Measurements from ENCODE around the gene DCN.

Gene DCN

GRCh38 chr12:91185421-91185820 lies 2.8 kb upstream of the DCN start:
- DNase-seq (ENCODE audit: low spot score): no peak

GRCh38 chr12:91183551-91183950 lies 934 bp upstream of the DCN start:
- no peak for DNase-seq (ENCODE audit: low spot score)

- no peak for DNase-seq (ENCODE audit: low spot score)
Observed at GRCh38 chr12:91180582-91181395, 1.8 kb downstream of the DCN start.

DNA sequence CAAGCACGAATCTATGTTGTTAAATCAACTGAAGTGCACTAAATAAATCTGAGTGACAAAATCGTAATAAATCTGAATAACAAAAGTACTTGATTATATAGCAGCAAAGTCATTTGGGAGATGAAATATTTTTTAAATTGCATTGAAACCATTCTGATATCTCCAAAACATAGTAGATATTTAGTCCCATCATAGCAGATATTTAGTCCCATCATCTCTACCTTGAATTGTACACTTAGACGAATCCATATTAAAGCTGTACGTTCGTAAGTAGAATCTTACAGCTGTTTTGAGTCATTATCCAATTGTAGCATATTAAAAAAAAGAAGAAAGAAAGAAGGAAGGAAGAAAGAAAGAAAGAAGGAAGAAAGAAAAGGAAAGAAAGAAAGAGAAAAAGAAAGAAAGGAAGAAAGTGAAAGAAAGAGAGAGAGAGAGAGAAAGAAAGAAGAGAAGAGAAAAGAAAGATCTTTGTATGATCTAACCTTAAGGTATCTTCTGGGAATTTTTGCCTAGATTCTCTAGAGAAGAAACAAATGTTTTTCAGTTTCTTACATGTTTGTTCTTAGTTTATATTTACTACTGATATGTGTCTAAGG lies 2.6 kb downstream of the DCN start:
- DNase-seq (ENCODE audit: low spot score): no peak

DNA sequence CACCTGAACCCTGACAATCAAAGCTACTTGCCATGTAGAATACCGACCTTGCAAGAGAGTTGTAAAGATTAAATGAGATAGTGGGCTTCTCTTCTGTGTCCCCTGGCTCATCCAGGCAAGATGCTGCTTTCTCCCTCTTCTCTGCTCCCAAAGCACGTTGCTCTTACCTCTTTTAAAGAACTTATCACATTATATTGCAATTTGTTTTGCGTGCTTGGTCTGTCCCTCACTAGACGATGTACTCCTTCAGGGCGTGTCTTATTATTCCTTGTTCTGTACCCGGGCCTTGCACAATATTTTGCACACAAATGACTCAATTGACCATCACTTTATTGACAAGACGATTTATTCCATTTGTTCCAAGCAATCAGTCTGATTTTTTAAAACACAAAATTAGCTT lies 3.3 kb downstream of the DCN start:
- DNase-seq (ENCODE audit: low spot score): no peak

GRCh38 chr12:91178781-91179180 lies 3.8 kb downstream of the DCN start:
- DNase-seq (ENCODE audit: low spot score): no peak

GRCh38 chr12:91178139-91178561 lies 4.5 kb downstream of the DCN start:
- DNase-seq (ENCODE audit: low spot score): no peak

GRCh38 chr12:91177381-91177780 lies 5.2 kb downstream of the DCN start:
- DNase-seq (ENCODE audit: low spot score): no peak

- no peak for DNase-seq (ENCODE audit: low spot score)
Observed at GRCh38 chr12:91176915-91177314, 5.7 kb downstream of the DCN start.

DNA sequence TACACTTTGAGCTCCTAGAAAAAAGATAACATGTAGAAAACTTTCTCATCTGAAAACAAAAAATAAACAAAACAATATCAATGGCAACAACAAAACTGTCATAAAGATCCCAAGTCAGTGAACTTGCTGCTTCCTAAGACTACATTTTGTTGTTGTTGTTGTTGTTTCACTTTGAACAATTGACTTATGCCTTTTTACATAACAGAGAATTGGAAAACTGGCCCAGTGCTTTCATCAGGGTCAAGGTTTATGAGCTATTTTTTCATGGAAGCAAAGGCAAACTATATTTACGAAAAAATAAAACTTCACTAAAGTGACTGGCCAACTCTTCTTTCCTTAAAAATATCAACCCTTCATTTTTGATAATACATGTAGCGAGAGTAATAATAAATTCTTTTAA lies 6.3 kb downstream of the DCN start:
- DNase-seq (ENCODE audit: low spot score): no peak

- DNase-seq (ENCODE audit: low spot score): no peak
Observed at GRCh38 chr12:91173124-91173523, 9.5 kb downstream of the DCN start.

GRCh38 chr12:91172096-91172495 lies 10.5 kb downstream of the DCN start:
- DNase-seq (ENCODE audit: low spot score): no peak

- DNase-seq (ENCODE audit: low spot score): no peak
Observed at GRCh38 chr12:91171476-91171875, 11.1 kb downstream of the DCN start.

DNA sequence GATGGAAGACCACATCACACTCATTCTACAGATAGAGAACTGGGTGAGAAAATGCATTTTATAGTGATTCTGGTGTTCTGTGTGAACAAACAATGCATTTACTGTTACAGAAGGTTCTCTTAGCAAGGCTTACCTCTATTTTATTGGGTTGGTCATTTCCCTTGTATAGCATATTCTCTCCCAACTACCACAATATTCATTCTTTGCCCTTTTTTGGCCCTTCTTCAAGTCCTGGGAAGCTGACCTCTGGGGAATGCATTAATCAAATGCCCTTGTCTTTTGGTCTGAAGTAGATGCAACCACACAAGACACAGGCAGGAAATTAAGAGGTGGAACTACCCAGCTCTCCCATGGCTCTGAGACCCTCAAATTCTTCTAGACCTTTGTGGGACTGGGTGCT lies 19.5 kb downstream of the DCN start:
- DNase-seq (ENCODE audit: low spot score): no peak

- no peak for DNase-seq (ENCODE audit: low spot score)
Observed at GRCh38 chr12:91161009-91161408, 21.6 kb downstream of the DCN start.

GRCh38 chr12:91155990-91156389 lies 26.6 kb downstream of the DCN start:
- DNase-seq (ENCODE audit: low spot score): no peak

- no peak for DNase-seq (ENCODE audit: low spot score)
Observed at GRCh38 chr12:91154131-91154530, 28.5 kb downstream of the DCN start.

GRCh38 chr12:91144053-91144452 lies 38.6 kb downstream of the DCN start:
- DNase-seq (ENCODE audit: low spot score): no peak

- no peak for DNase-seq (ENCODE audit: low spot score)
Observed at GRCh38 chr12:91143206-91143605, 39.4 kb downstream of the DCN start.

- DNase-seq (ENCODE audit: low spot score): no peak
Observed at GRCh38 chr12:91142221-91142631, 40.4 kb downstream of the DCN start.

- DNase-seq (ENCODE audit: low spot score): no peak
Observed at GRCh38 chr12:91140026-91140931, 42.3 kb downstream of the DCN start.

GRCh38 chr12:91139286-91139685 lies 43.3 kb downstream of the DCN start:
- no peak for DNase-seq (ENCODE audit: low spot score)
